ENCODE results near the gene LTBP1. TPM values are rescaled to one million over a fixed set of nuclear protein-coding genes. Genes with fewer than 3 reads are reported as not detected.

Gene LTBP1
- total and polyA plus RNA-seq, 2 donors (not counting 1 experiment from before 2014, with no cell fraction given) = 0.69 TPM; not detected in 1

- Mint-ChIP-seq H3K4me1 (peaks cover 5% of the 10 kb centered on the region), H3K4me3 (no peak overlapping the region), H3K27ac (no peak overlapping the region), H3K27me3 (no peaks in the 10 kb centered on the region), H3K9me3 (ENCODE audit: insufficient read depth) (no peaks in the 10 kb centered on the region)
- no peaks in the 10 kb centered on the region for H3K36me3 ChIP-seq (replicated peaks in 1 of 2; ENCODE audit: control extremely low read depth in 1 of 2, control insufficient read depth in 1 of 2, extremely low read depth in 1 of 2, insufficient read depth in 2 of 2, low read length in 1 of 2)
- H3K27ac ChIP-seq (ENCODE audit: low read length in 2 of 2) = no peak overlapping the region
- intact Hi-C loops (cut with micrococcal nuclease) = no loop called here
- TF ChIP-seq CTCF (IDR thresholded peaks at IDR 0.05) (no peak), EZH2 (IDR thresholded peaks at IDR 0.05; ENCODE audit: borderline replicate concordance, insufficient read depth, low read depth, low read length, poor library complexity, severe bottlenecking) (no peak)
- H3K79me2 ChIP-seq (ENCODE audit: control insufficient read depth, insufficient read depth, low read length) = no peaks in the 10 kb centered on the region
- ChIA-PET CTCF (no interaction called here), POLR2A (no interaction called here)
- no peak overlapping the region for H3K9ac ChIP-seq (ENCODE audit: low read length)
- no peaks in the 10 kb centered on the region for H3K27me3 ChIP-seq (replicated peaks in 1 of 4; ENCODE audit: control extremely low read depth in 1 of 4, control insufficient read depth in 3 of 4, insufficient read depth in 4 of 4, low read length in 3 of 4)
- peaks cover 0 to 15% of the 10 kb centered on the region in 2 donors for H3K4me1 ChIP-seq (ENCODE audit: control insufficient read depth in 2 of 2, insufficient read depth in 2 of 2, low read length in 2 of 2)
- 100% methylated on average over 6 of the region's 6 CpGs for WGBS (ENCODE audit: insufficient coverage)
- no peak for DNase-seq
- H3K4me2 ChIP-seq (replicated peaks; ENCODE audit: low read depth, low read length, poor library complexity, severe bottlenecking) = no peak overlapping the region
- ATAC-seq (ENCODE audit: low read depth) = no peak
- no peak overlapping the region for H3K4me3 ChIP-seq (ENCODE audit: control extremely low read depth in 1 of 5, extremely low read depth in 1 of 5, insufficient read depth in 1 of 5, low read depth in 2 of 5, low read length in 4 of 5)
- no peaks in the 10 kb centered on the region for H3K9me3 ChIP-seq (ENCODE audit: control extremely low read depth in 1 of 3, control insufficient read depth in 2 of 3, insufficient read depth in 1 of 3, low read length in 2 of 3)
- H4K20me1 ChIP-seq (ENCODE audit: control insufficient read depth, insufficient read depth, low read length, poor library complexity, severe bottlenecking) = no peaks in the 10 kb centered on the region
- H2AFZ ChIP-seq (ENCODE audit: insufficient read depth, low read depth, low read length, poor library complexity, severe bottlenecking) = no peak overlapping the region
Measured at GRCh38 chr2:33074197-33074596, 127.4 kb downstream of the LTBP1 start.

- H4K20me1 ChIP-seq (ENCODE audit: control insufficient read depth, insufficient read depth, low read length, poor library complexity, severe bottlenecking) = no peaks in the 10 kb centered on the region
- H3K27ac ChIP-seq (ENCODE audit: low read length in 2 of 2) = no peak overlapping the region
- no peaks in the 10 kb centered on the region for H3K79me2 ChIP-seq (ENCODE audit: control insufficient read depth, insufficient read depth, low read length)
- Mint-ChIP-seq H3K4me1 (peaks cover 17% of the 10 kb centered on the region), H3K4me3 (no peak overlapping the region), H3K9me3 (ENCODE audit: insufficient read depth) (no peaks in the 10 kb centered on the region), H3K27ac (no peak overlapping the region), H3K27me3 (no peaks in the 10 kb centered on the region)
- no CpG with 5 or more reads among the region's 8 CpGs for WGBS (ENCODE audit: insufficient coverage)
- no peak for TF ChIP-seq CTCF (IDR thresholded peaks at IDR 0.05)
- TF ChIP-seq EZH2 (IDR thresholded peaks at IDR 0.05; ENCODE audit: borderline replicate concordance, insufficient read depth, low read depth, low read length, poor library complexity, severe bottlenecking) = no peak
- peaks cover 10 to 30% of the 10 kb centered on the region in 2 donors for H3K4me1 ChIP-seq (ENCODE audit: control insufficient read depth in 2 of 2, insufficient read depth in 2 of 2, low read length in 2 of 2)
- peak overlapping the region; percentile 20 for H3K4me2 ChIP-seq (replicated peaks; ENCODE audit: low read depth, low read length, poor library complexity, severe bottlenecking)
- CTCF ChIA-PET = no interaction called here
- no peak overlapping the region for H3K4me3 ChIP-seq (ENCODE audit: control extremely low read depth in 1 of 5, extremely low read depth in 1 of 5, insufficient read depth in 1 of 5, low read depth in 2 of 5, low read length in 4 of 5)
- no peaks in the 10 kb centered on the region for H3K36me3 ChIP-seq (replicated peaks in 1 of 2; ENCODE audit: control extremely low read depth in 1 of 2, control insufficient read depth in 1 of 2, extremely low read depth in 1 of 2, insufficient read depth in 2 of 2, low read length in 1 of 2)
- intact Hi-C loops (cut with micrococcal nuclease) = no loop called here
- no peak overlapping the region for H3K9ac ChIP-seq (ENCODE audit: low read length)
- ATAC-seq (ENCODE audit: low read depth) = no peak
- DNase-seq = no peak
- peaks cover 0 to 2% (median 2%) of the 10 kb centered on the region in 3 donors for H3K9me3 ChIP-seq (ENCODE audit: control extremely low read depth in 1 of 3, control insufficient read depth in 2 of 3, insufficient read depth in 1 of 3, low read length in 2 of 3)
- no peak overlapping the region for H2AFZ ChIP-seq (ENCODE audit: insufficient read depth, low read depth, low read length, poor library complexity, severe bottlenecking)
- POLR2A ChIA-PET = no interaction called here
- H3K27me3 ChIP-seq (replicated peaks in 1 of 4; ENCODE audit: control extremely low read depth in 1 of 4, control insufficient read depth in 3 of 4, insufficient read depth in 4 of 4, low read length in 3 of 4) = no peaks in the 10 kb centered on the region
Measured at GRCh38 chr2:33077311-33077710, 130.6 kb downstream of the LTBP1 start.
